Activated CD4-positive, alpha-beta memory T cell treated with anti-CD3 and anti-CD28 coated beads, Interleukin-2, amount 10 ng/mL, durations not matched to agents 7 days and 5 days (primary cell): ENCODE measurements around the gene MAGEB17. TPM values are rescaled to one million over a fixed set of nuclear protein-coding genes. Genes with fewer than 3 reads are reported as not detected.
"Not testable (repeated sequence)": the region's sequence is repeated elsewhere in the genome, so short reads cannot be mapped to it uniquely, and the experiment has no call there.

Source experiments
- CTCF ChIA-PET: fragments of 350-600 bp; sonication (Branson Sonifier 250); formaldehyde crosslinking; loops from one replicate; lab custom pipeline; 2021; ENCODE audit warnings: antibody characterized with exemption, inconsistent platforms; lab: Charles Lee
- POLR2A ChIA-PET: fragments of 350-600 bp; sonication (Branson Sonifier 250); formaldehyde crosslinking; loops from one replicate; lab custom pipeline; 2021; ENCODE audit warnings: antibody characterized with exemption; lab: Charles Lee
- DNase-seq: peaks from one replicate; pipeline ENCODE4 v3.0.0-alpha.2; 2020
- H3K27ac Mint-ChIP-seq: one replicate; pipeline ENCODE4 v1.8.0; 2021; ENCODE audit warnings: mild to moderate bottlenecking, mixed read lengths
- H3K27me3 Mint-ChIP-seq: one replicate; pipeline ENCODE4 v1.8.0; 2021; ENCODE audit warnings: mixed read lengths
- H3K36me3 Mint-ChIP-seq: one replicate; pipeline ENCODE4 v1.8.0; 2021; ENCODE audit warnings: low read depth, mixed read lengths
- H3K4me1 Mint-ChIP-seq: one replicate; pipeline ENCODE4 v1.8.0; 2021; ENCODE audit warnings: mixed read lengths
- H3K4me3 Mint-ChIP-seq: one replicate; pipeline ENCODE4 v1.8.0; 2021; ENCODE audit warnings: mild to moderate bottlenecking, mixed read lengths
- H3K9me3 Mint-ChIP-seq: one replicate; pipeline ENCODE4 v1.8.0; 2021; ENCODE audit warnings: mixed read lengths
- total RNA-seq, 2 experiments: library from RNA; stranded (reverse); gene quantifications; one replicate each; pipeline ENCODE4 v1.2.3, GENCODE V29; 2021

The MAGEB17 gene
- total RNA-seq, 2 experiments from 2014 or later = not detected

- Mint-ChIP-seq H3K9me3 (no peaks in the 10 kb centered on the region), H3K27me3 (peaks cover 2% of the 10 kb centered on the region), H3K4me1 (no peaks in the 10 kb centered on the region), H3K27ac (no peak overlapping the region), H3K4me3 (no peak overlapping the region), H3K36me3 (no peaks in the 10 kb centered on the region)
- DNase-seq = no peak
- ChIA-PET CTCF (no interaction called here), POLR2A (no interaction called here)
These were observed 26.3 kb upstream of the MAGEB17 start for GRCh38 chrX:16140983-16141382.

GRCh38 chrX:16141422-16142245 lies 25.6 kb upstream of the MAGEB17 start:
- DNase-seq = no peak
- Mint-ChIP-seq H3K36me3 (no peaks in the 10 kb centered on the region), H3K9me3 (no peaks in the 10 kb centered on the region), H3K27me3 (peaks cover 2% of the 10 kb centered on the region), H3K4me1 (no peaks in the 10 kb centered on the region), H3K27ac (no peak overlapping the region), H3K4me3 (no peak overlapping the region)
- POLR2A ChIA-PET = no interaction called here
- CTCF ChIA-PET = no interaction called here

- DNase-seq = no peak
- no peaks in the 10 kb centered on the region for H3K4me1 Mint-ChIP-seq
- peaks cover 2% of the 10 kb centered on the region for H3K27me3 Mint-ChIP-seq
- no peaks in the 10 kb centered on the region for H3K9me3 Mint-ChIP-seq
- H3K27ac Mint-ChIP-seq = no peak overlapping the region
- ChIA-PET CTCF (no interaction called here), POLR2A (no interaction called here)
- no peaks in the 10 kb centered on the region for H3K36me3 Mint-ChIP-seq
- no peak overlapping the region for H3K4me3 Mint-ChIP-seq
These were observed 25.1 kb upstream of the MAGEB17 start for GRCh38 chrX:16142246-16142558.

DNA sequence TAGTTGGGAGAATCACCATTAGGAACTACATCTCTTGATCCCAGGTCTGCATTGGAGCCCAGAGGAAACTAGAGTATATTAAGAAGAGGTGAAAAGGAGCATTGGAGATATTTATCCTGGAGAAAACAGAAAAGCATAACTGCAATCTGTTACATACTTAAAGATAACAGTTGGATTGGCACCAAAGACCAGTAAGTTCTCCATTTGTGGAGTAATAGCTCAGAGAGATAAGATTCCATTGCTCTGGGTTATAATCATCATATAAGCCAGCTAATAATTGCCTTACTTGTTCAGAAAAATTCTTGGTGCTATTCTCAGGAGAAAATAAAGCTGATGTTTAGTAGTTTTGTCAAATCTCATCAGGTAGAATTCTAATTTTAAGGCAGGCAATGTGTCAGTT lies 23.3 kb upstream of the MAGEB17 start:
- Mint-ChIP-seq H3K27me3 (no peaks in the 10 kb centered on the region), H3K4me3 (no peak overlapping the region), H3K27ac (no peak overlapping the region), H3K9me3 (no peaks in the 10 kb centered on the region), H3K4me1 (no peaks in the 10 kb centered on the region), H3K36me3 (no peaks in the 10 kb centered on the region)
- CTCF ChIA-PET = no interaction called here
- DNase-seq = no peak
- POLR2A ChIA-PET = no interaction called here

GRCh38 chrX:16144420-16144819 lies 22.9 kb upstream of the MAGEB17 start:
- H3K4me1 Mint-ChIP-seq = no peaks in the 10 kb centered on the region
- ChIA-PET POLR2A (no interaction called here), CTCF (no interaction called here)
- no peak for DNase-seq
- H3K27me3 Mint-ChIP-seq = no peaks in the 10 kb centered on the region
- no peaks in the 10 kb centered on the region for H3K9me3 Mint-ChIP-seq
- H3K4me3 Mint-ChIP-seq = no peak overlapping the region
- no peaks in the 10 kb centered on the region for H3K36me3 Mint-ChIP-seq
- H3K27ac Mint-ChIP-seq = no peak overlapping the region

GRCh38 chrX:16145093-16145492 lies 22.2 kb upstream of the MAGEB17 start:
- H3K36me3 Mint-ChIP-seq, H3K4me1 Mint-ChIP-seq, DNase-seq, CTCF ChIA-PET, H3K27me3 Mint-ChIP-seq, POLR2A ChIA-PET, H3K27ac Mint-ChIP-seq, H3K9me3 Mint-ChIP-seq, H3K4me3 Mint-ChIP-seq: not testable (repeated sequence)

- POLR2A ChIA-PET = no interaction called here
- CTCF ChIA-PET = no interaction called here
These were observed 21.6 kb upstream of the MAGEB17 start for GRCh38 chrX:16145656-16146055.

DNA sequence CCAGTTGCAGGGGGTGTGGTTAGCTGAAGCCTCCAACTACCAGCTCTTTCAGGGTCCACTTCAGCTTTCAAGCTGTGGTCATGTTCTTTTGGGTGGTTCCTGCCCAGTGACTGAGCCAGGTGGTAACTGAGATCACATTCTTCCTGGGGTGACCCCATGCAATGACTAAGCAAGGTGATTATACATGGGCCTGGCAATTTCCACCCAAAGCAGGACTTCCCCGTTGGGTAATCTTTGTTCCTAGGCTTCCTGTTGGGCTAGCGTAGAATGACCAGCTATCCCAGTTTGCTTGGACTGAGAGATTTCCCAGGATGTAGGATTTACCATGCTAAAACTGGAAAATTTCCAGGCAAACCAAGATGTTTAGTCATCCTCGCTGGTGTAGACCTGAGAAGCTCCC lies 18.4 kb upstream of the MAGEB17 start:
- DNase-seq = no peak
- POLR2A ChIA-PET = no interaction called here
- no peaks in the 10 kb centered on the region for H3K27me3 Mint-ChIP-seq
- no peaks in the 10 kb centered on the region for H3K36me3 Mint-ChIP-seq
- H3K27ac Mint-ChIP-seq = no peak overlapping the region
- no peaks in the 10 kb centered on the region for H3K4me1 Mint-ChIP-seq
- CTCF ChIA-PET = no interaction called here
- H3K4me3 Mint-ChIP-seq = no peak overlapping the region
- no peaks in the 10 kb centered on the region for H3K9me3 Mint-ChIP-seq

More at GRCh38 chrX:16145656-16146055, 21.6 kb upstream of the MAGEB17 start:
- H3K4me1 Mint-ChIP-seq = no peaks in the 10 kb centered on the region
- no peak for DNase-seq
- H3K27me3 Mint-ChIP-seq = no peaks in the 10 kb centered on the region
- no peaks in the 10 kb centered on the region for H3K9me3 Mint-ChIP-seq
- H3K27ac Mint-ChIP-seq = no peak overlapping the region
- no peaks in the 10 kb centered on the region for H3K36me3 Mint-ChIP-seq
- no peak overlapping the region for H3K4me3 Mint-ChIP-seq

DNA sequence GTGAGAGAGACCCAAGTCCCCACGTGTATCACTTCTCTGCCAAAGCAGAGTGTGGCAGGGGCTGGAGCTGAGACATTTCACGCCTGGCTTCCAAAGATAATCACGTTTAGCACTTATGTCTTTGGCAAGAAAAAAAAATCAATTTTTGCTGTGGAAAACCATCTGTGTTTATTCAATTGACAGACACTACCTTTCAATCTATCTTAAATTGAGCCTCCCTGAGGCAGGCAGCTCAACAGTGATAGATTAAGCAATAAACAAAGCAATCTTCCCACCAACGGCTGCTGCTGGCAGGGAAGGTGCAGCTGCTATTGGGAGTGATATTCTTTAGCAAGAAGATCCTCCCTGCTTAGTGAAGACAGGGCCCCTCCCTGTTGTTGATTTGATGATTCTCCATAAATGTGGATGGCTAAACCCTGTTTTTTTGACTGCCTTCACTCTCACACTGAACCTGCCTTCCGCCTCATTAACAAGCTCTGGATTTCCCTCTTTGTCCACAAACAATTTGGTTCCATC lies 11.6 kb upstream of the MAGEB17 start:
- no peaks in the 10 kb centered on the region for H3K4me1 Mint-ChIP-seq

GRCh38 chrX:16156692-16157331 lies 10.5 kb upstream of the MAGEB17 start:
- CTCF ChIA-PET = no interaction called here
- Mint-ChIP-seq H3K27ac (no peak overlapping the region), H3K36me3 (no peaks in the 10 kb centered on the region), H3K4me3 (no peak overlapping the region), H3K9me3 (no peaks in the 10 kb centered on the region), H3K4me1 (no peaks in the 10 kb centered on the region), H3K27me3 (no peaks in the 10 kb centered on the region)
- no peak for DNase-seq
- POLR2A ChIA-PET = no interaction called here

More for the DNA sequence above, 11.6 kb upstream of the MAGEB17 start:
- Mint-ChIP-seq H3K27ac (no peak overlapping the region), H3K4me3 (no peak overlapping the region), H3K27me3 (no peaks in the 10 kb centered on the region), H3K9me3 (no peaks in the 10 kb centered on the region), H3K36me3 (no peaks in the 10 kb centered on the region)
- POLR2A ChIA-PET = no interaction called here
- DNase-seq = no peak
- CTCF ChIA-PET = no interaction called here

- no peaks in the 10 kb centered on the region for H3K9me3 Mint-ChIP-seq
- ChIA-PET CTCF (no interaction called here), POLR2A (no interaction called here)
- no peak overlapping the region for H3K27ac Mint-ChIP-seq
- no peak for DNase-seq
- no peak overlapping the region for H3K4me3 Mint-ChIP-seq
- H3K4me1 Mint-ChIP-seq = no peaks in the 10 kb centered on the region
- H3K27me3 Mint-ChIP-seq = no peaks in the 10 kb centered on the region
- no peaks in the 10 kb centered on the region for H3K36me3 Mint-ChIP-seq
These were observed 6.6 kb upstream of the MAGEB17 start for GRCh38 chrX:16160729-16161128.

- H3K4me1 Mint-ChIP-seq, H3K27me3 Mint-ChIP-seq, H3K27ac Mint-ChIP-seq, CTCF ChIA-PET, H3K4me3 Mint-ChIP-seq, POLR2A ChIA-PET, H3K9me3 Mint-ChIP-seq, DNase-seq, H3K36me3 Mint-ChIP-seq: not testable (repeated sequence)
These were observed 6.1 kb upstream of the MAGEB17 start for GRCh38 chrX:16161173-16161572.

- CTCF ChIA-PET = no interaction called here
- Mint-ChIP-seq H3K9me3 (no peaks in the 10 kb centered on the region), H3K36me3 (no peaks in the 10 kb centered on the region), H3K27ac (no peak overlapping the region), H3K27me3 (no peaks in the 10 kb centered on the region), H3K4me1 (no peaks in the 10 kb centered on the region), H3K4me3 (no peak overlapping the region)
- POLR2A ChIA-PET = no interaction called here
- no peak for DNase-seq
These were observed 4.9 kb upstream of the MAGEB17 start for GRCh38 chrX:16162391-16162790.

- no peaks in the 10 kb centered on the region for H3K9me3 Mint-ChIP-seq
- no peaks in the 10 kb centered on the region for H3K4me1 Mint-ChIP-seq
- ChIA-PET CTCF (no interaction called here), POLR2A (no interaction called here)
- no peak overlapping the region for H3K27ac Mint-ChIP-seq
- no peaks in the 10 kb centered on the region for H3K27me3 Mint-ChIP-seq
- no peak for DNase-seq
- no peaks in the 10 kb centered on the region for H3K36me3 Mint-ChIP-seq
- H3K4me3 Mint-ChIP-seq = no peak overlapping the region
These were observed 2.5 kb upstream of the MAGEB17 start for GRCh38 chrX:16164748-16165147.
